ENCODE data around the gene KRTAP26-1. TPM values are rescaled to one million over a fixed set of nuclear protein-coding genes. Genes with fewer than 3 reads are reported as not detected.

The KRTAP26-1 gene
- polyA plus RNA-seq, 1 experiment, result not detected

DNA sequence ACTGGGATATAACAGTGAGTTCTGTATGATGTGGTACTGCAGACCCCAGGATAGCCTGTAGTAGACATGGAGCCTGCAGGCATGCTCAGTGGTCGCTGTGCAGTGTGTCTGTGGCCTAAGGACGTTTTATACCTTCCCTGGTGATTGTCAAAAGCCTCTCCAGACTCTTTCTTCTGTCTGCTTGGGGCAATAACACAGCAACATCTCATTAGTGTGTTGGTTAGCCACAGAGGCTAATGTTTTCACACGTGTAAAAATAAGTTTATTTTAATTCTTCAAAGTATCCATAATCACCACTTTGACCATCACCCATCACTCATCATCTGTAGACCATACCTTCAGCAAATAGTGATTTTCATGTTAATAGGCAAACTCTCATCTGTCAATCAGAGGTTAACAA is 37.3 kb downstream of the KRTAP26-1 start, which contains the start of gene KRTAP24-1:
Gene KRTAP24-1 (minus strand): TSS at position 101 of the 400 bp plus-strand sequence. CDS start 18 bp downstream, at position 83.
- no peak within 1 kb of the TSS for H3K4me3 ChIP-seq (ENCODE audit: low read depth, low read length)
- CTCF ChIA-PET, result no interaction called here
- TF ChIP-seq, protein P1, sequence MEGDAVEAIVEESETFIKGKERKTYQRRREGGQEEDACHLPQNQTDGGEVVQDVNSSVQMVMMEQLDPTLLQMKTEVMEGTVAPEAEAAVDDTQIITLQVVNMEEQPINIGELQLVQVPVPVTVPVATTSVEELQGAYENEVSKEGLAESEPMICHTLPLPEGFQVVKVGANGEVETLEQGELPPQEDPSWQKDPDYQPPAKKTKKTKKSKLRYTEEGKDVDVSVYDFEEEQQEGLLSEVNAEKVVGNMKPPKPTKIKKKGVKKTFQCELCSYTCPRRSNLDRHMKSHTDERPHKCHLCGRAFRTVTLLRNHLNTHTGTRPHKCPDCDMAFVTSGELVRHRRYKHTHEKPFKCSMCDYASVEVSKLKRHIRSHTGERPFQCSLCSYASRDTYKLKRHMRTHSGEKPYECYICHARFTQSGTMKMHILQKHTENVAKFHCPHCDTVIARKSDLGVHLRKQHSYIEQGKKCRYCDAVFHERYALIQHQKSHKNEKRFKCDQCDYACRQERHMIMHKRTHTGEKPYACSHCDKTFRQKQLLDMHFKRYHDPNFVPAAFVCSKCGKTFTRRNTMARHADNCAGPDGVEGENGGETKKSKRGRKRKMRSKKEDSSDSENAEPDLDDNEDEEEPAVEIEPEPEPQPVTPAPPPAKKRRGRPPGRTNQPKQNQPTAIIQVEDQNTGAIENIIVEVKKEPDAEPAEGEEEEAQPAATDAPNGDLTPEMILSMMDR (IDR thresholded peaks at IDR 0.05; ENCODE audit: insufficient read depth, low read depth, low read length), result no peak
- H3K36me3 ChIP-seq (ENCODE audit: control insufficient read depth, insufficient read depth, low read length), result no peaks in the 10 kb centered on the region
- no peaks in the 10 kb centered on the region for H3K27me3 ChIP-seq (ENCODE audit: control insufficient read depth, insufficient read depth, low read length)
- POLR2A ChIA-PET, result no interaction called here
- DNase-seq (ENCODE audit: low read depth), result no peak

- Histone ChIP-seq H3K27me3 (ENCODE audit: control insufficient read depth, insufficient read depth, low read length) (no peaks in the 10 kb centered on the region), H3K36me3 (ENCODE audit: control insufficient read depth, insufficient read depth, low read length) (no peaks in the 10 kb centered on the region), H3K4me3 (ENCODE audit: low read depth, low read length) (no peak overlapping the region)
- DNase-seq (ENCODE audit: low read depth), result no peak
- CTCF ChIA-PET, result no interaction called here
- TF ChIP-seq, protein P1 (IDR thresholded peaks at IDR 0.05; ENCODE audit: insufficient read depth, low read depth, low read length), result no peak
- POLR2A ChIA-PET, result no interaction called here
Observed at GRCh38 chr21:30271611-30272010, 48.5 kb downstream of the KRTAP26-1 start.

- TF ChIP-seq, protein P1 (IDR thresholded peaks at IDR 0.05; ENCODE audit: insufficient read depth, low read depth, low read length), result no peak
- no peak for DNase-seq (ENCODE audit: low read depth)
- Histone ChIP-seq H3K27me3 (ENCODE audit: control insufficient read depth, insufficient read depth, low read length) (no peaks in the 10 kb centered on the region), H3K36me3 (ENCODE audit: control insufficient read depth, insufficient read depth, low read length) (no peaks in the 10 kb centered on the region), H3K4me3 (ENCODE audit: low read depth, low read length) (no peak overlapping the region)
- ChIA-PET POLR2A (no interaction called here), CTCF (no interaction called here)
Observed at GRCh38 chr21:30271156-30271555, 49.0 kb downstream of the KRTAP26-1 start.

DNA sequence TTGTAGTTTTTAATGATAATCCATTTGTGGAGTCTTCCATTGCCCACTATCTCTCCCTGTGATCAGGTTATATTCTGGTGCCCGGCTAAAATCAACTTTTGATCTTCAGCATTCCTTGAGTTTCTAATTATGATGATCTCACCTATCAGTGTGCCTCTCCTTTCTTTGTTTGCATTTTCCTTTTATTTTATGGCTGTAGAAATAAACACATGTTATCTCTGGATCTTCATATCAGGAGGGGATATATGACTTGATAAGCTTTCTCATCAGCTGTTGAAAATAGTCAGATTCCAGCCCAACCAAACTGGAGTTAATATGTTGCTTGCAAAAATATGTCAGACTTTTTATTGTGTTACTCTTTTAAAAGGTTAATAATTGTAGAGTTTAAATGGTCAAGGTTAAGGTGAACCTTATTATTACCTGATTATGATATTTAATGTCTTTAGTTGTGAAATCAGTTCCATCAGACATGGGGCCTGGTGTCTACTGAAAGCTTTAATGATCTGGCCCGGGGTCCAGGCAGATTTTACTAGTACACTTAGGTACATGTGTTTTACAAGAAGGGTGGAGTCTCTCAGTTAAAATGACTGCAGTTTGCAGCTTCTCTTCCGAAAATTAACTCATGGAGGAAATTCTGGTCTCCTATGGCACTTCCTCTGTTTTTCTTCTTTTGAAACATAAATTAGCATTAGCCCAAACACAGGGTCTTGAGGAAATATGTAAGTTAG is 50.1 kb downstream of the KRTAP26-1 start:
- ChIA-PET POLR2A (no interaction called here), CTCF (no interaction called here)
- Histone ChIP-seq H3K27me3 (ENCODE audit: control insufficient read depth, insufficient read depth, low read length) (no peaks in the 10 kb centered on the region), H3K36me3 (ENCODE audit: control insufficient read depth, insufficient read depth, low read length) (no peaks in the 10 kb centered on the region), H3K4me3 (ENCODE audit: low read depth, low read length) (no peak overlapping the region)
- TF ChIP-seq, protein P1 (IDR thresholded peaks at IDR 0.05; ENCODE audit: insufficient read depth, low read depth, low read length), result no peak
- DNase-seq (ENCODE audit: low read depth), result no peak

Small RNA genes within 50 kb of the gene (small RNA-seq; reads per million reads assigned to genes)
- gene KRTAP23-1 (ENCODE audit: insufficient read length, low read depth, low replicate concordance), result not detected

Other genes with a start within 250 kb of the KRTAP26-1 start
- not detected in 2 replicates for gene CLDN17, start 153.5 kb downstream of the KRTAP26-1 start, polyA plus RNA-seq (2011; rRNA removed)
- gene CLDN8, start 104.2 kb downstream of the KRTAP26-1 start, polyA plus RNA-seq (2011; rRNA removed), result not detected in 2 replicates
- gene KRTAP24-1, start 37.4 kb downstream of the KRTAP26-1 start, polyA plus RNA-seq (2011; rRNA removed), result not detected in 2 replicates
- not detected in 2 replicates for gene KRTAP25-1, start 30.8 kb downstream of the KRTAP26-1 start, polyA plus RNA-seq (2011; rRNA removed)
- gene KRTAP27-1, start 17.4 kb upstream of the KRTAP26-1 start, polyA plus RNA-seq (2011; rRNA removed), result not detected in 2 replicates
- not detected in 2 replicates for gene KRTAP23-1, start 28.3 kb upstream of the KRTAP26-1 start, polyA plus RNA-seq (2011; rRNA removed)
- gene KRTAP13-2, start 52.0 kb upstream of the KRTAP26-1 start, polyA plus RNA-seq (2011; rRNA removed), result not detected in 2 replicates
- not detected in 2 replicates for gene KRTAP13-1, start 75.7 kb upstream of the KRTAP26-1 start, polyA plus RNA-seq (2011; rRNA removed)
- gene KRTAP13-3, start 105.6 kb upstream of the KRTAP26-1 start, polyA plus RNA-seq (2011; rRNA removed), result not detected in 2 replicates
- not detected in 2 replicates for gene KRTAP13-4, start 109.9 kb upstream of the KRTAP26-1 start, polyA plus RNA-seq (2011; rRNA removed)
- not detected in 2 replicates for gene KRTAP15-1, start 120.0 kb upstream of the KRTAP26-1 start, polyA plus RNA-seq (2011; rRNA removed)
- gene KRTAP19-1, start 160.1 kb upstream of the KRTAP26-1 start, polyA plus RNA-seq (2011; rRNA removed), result not detected in 2 replicates
- not detected in 2 replicates for gene KRTAP19-2, start 167.1 kb upstream of the KRTAP26-1 start, polyA plus RNA-seq (2011; rRNA removed)
- not detected in 2 replicates for gene KRTAP19-3, start 171.7 kb upstream of the KRTAP26-1 start, polyA plus RNA-seq (2011; rRNA removed)
- not detected in 2 replicates for gene KRTAP19-4, start 176.8 kb upstream of the KRTAP26-1 start, polyA plus RNA-seq (2011; rRNA removed)
- gene KRTAP19-5, start 181.8 kb upstream of the KRTAP26-1 start, polyA plus RNA-seq (2011; rRNA removed), result not detected in 2 replicates
- gene KRTAP19-6, start 221.5 kb upstream of the KRTAP26-1 start, polyA plus RNA-seq (2011; rRNA removed), result not detected in 2 replicates
- not detected in 2 replicates for gene KRTAP19-7, start 241.0 kb upstream of the KRTAP26-1 start, polyA plus RNA-seq (2011; rRNA removed)

All from BJ (cell line).